Stimulated activated CD8-positive, alpha-beta memory T cell treated with anti-CD3 and anti-CD28 coated beads, Interleukin-12 subunit alpha, Interleukin-12 subunit beta, amount 100 ng/mL, for 24 hours (primary cell): ENCODE measurements around the gene ATG2A.
A peak's percentile ranks its signal among the peaks of the same experiment; 100 is the strongest.

Experiments
- DNase-seq: peaks from one replicate; pipeline ENCODE4 v3.0.0-alpha.2; 2020; ENCODE audit errors: extremely low read depth

Gene ATG2A

GRCh38 chr11:64885367-64886286 lies 31.4 kb downstream of the ATG2A start:
- DNase-seq: no peak

DNA sequence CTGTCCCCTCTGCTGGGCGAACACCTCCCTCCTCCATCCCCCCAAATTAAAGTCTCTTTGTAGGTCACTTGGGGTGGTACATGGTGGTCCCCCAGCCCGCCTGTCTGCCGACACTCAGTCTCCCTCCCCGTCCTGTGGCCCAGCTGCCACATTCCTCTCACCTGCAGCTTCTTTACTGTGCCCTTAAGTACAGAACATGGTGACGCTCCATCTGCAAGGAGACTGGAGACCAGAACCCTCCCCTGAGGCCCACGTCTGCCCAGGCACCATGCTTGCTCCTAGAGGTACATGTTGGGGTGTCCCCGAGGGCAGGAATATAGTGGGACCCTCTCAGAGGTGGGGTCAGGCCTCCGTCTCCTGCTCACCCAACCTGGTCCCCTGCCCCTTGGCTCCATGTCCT lies 33.0 kb downstream of the ATG2A start:
- no peak for DNase-seq

- DNase-seq: no peak
Measured at GRCh38 chr11:64883575-64883974, 33.4 kb downstream of the ATG2A start.

DNA sequence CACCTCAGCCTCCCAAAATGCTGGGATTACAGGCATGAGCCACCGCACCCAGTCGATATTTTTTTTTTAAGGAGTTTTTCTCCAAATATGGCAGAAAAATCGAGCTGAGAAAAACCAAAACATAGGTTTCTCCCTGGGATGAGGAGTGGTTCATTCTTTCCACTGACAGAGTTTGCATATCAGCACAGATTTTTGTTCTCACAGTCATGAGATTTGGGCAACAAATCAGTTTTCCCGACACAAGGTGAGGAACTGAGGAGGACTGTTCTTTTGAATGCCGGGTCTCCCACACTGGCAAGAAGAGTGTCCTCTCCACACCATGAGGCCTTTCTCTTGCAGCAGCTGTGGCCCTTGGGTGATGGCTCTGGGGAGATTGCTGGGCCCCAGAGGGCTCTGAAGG lies 34.8 kb downstream of the ATG2A start:
- DNase-seq: no peak

DNA sequence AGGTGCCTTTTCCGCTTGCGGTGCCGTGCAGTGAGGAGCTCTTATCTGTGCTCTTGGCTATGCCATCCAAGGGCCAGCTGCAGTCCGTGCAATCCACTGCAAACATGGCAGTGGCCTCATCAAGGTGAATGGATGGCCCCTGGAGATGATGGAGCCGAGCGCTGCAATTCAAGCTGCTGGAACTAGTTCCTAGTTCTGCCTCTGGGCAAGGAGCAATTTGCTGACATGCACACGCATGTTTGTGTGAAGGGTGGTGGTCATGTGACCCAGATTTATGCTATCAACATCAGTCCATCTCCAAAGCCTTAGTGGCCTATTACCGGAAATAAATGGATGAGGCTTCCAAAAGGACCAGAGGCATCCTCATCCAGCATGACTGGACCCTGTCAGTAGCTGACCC lies 35.5 kb downstream of the ATG2A start:
- no peak for DNase-seq

- no peak for DNase-seq
Measured at GRCh38 chr11:64880240-64881001, 36.6 kb downstream of the ATG2A start.

- no peak for DNase-seq
Measured at GRCh38 chr11:64879244-64879900, 37.6 kb downstream of the ATG2A start.

GRCh38 chr11:64878494-64879243 lies 38.3 kb downstream of the ATG2A start, which contains the start of gene EHD1:
Gene EHD1 (minus strand): TSS chr11:64878621. CDS start chr11:64878464, 157 bp downstream.
- peak; percentile 99 for DNase-seq

GRCh38 chr11:64878223-64878493 lies 38.9 kb downstream of the ATG2A start:
- DNase-seq: no peak

- DNase-seq: no peak
Measured at GRCh38 chr11:64877390-64878222, 39.4 kb downstream of the ATG2A start.

GRCh38 chr11:64876835-64877341 lies 40.1 kb downstream of the ATG2A start:
- no peak for DNase-seq

DNA sequence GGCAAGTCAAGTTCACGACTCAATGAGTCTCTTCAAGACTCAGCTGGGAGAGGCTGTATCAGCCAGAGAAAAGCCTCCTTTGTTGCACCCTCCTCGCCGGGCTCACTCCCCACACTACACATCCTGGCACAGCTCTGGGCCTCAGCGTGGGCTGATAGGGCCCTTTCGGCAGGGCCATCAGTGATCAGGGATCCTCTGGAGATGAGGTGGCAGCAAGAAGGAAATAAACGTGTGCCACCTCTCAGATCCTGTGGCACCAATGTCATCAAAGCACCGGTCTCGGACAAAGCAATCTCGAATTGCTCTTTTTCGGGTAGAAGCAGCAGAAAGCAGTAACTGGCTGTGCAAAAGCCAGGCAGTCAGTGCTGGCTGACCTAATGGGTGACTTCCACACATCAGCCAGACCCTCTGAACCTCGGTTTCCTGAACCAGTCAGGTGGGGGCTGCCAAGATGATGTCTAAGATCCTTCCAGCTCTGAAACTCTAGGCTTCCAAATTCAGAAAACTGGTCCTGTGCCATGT lies 40.7 kb downstream of the ATG2A start:
- no peak for DNase-seq

DNA sequence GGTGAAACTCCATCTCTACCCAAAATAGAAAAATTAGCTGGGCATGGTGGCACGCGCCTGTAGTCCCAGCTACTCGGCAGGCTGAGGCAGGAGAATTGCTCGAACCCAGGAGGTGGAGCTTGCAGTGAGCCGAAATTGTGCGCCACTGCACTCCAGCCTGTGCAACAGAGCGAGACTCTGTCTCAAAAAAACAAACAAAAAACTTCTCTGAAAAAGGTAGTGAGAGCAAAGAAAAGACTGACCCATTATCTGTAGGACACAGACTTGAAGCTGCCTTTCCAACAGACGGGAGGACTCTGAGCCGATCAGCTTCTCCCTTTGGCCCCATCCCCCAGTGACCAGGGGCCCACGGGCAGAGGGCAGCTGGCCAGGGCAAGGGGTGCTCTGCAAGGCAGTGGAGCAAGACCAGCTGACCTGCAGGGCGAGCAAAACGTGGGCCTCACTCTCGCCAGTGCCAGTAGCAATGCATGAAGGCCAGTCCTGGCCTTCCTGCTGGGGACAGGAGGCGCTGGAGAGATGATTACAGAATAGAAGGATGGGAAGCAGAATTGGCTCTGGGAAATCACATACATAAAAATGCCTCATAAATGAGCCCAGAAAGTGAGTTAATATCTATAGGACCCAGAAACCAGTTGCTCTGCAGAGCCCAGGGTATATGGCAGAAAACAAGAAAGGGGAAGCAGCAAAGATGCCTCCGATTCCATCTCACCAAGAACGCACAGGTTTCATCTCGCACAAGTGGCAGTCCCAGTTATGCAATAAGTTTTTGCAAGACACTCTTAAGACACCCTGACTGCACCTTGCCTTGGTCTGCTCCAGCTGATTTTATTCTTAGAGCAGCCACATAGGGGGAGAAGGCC lies 41.4 kb downstream of the ATG2A start:
- DNase-seq: no peak

DNA sequence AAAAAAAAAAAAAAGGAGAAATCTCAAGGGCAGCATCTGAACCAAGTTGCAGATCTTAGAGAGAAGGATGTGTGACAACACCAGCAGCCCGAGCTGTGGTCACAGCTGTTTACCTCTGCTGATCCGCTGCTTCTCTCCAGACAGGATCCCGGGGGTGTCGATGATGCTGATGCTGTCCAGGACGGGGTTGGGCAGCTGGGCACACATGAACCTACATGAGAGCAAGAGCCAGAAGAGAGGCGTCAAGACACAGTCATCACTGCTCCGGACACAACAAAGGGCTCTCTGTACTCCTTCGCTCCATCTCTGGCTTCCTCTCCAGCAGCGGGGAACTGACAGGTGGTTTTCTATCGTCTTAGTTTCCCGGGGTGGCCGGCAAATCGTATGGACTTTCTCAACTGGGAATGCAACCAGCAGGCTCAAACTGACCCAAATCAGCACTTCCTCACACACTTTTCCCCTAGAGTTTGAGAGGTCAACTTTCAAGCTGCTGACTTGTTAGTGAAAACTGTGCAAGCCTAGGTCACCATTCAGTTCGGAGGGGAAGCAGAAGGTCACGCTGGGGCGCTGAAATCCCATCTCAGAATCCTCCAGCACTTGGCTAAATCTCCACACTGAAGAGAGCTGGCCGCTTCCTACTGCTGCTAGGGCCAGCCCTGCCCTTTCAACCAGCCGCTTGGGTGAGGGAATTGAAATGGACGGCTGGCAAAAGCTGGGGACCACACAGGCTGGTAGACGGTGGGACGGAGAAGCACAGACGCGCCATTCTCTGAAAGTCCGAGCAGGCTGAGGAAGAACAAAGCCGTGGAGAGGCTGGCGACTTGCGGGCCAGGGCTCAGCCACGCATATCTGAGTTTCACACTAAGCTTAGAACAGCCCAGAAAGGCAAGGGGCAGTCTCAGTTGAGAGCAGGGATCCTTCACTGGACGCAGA lies 42.4 kb downstream of the ATG2A start:
- DNase-seq: no peak

- no peak for DNase-seq
Measured at GRCh38 chr11:64872790-64873488, 44.1 kb downstream of the ATG2A start.

DNA sequence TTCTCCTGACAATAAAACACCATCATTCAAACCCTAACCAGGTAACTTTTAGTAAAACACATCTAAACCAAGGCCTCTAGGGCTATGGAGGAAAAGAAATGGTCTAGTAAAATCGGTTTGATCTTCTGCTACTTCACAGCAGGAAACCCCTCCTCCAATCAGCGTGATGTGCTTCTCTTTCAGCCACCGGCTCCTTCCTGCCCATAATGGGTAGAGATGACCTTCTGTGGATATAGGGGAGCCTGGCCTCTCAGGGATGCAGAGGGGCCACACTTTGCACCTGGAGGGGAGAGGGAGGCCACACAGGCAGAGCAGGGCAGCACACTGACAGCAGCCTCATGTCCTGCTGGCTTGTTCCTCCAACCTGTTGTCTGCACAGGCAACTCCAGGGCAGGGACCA lies 45.5 kb downstream of the ATG2A start:
- DNase-seq: no peak

GRCh38 chr11:64870893-64871466 lies 46.0 kb downstream of the ATG2A start:
- DNase-seq: no peak
